ENCODE measurements around the gene SLC26A9.
"Not testable (repeated sequence)": the region's sequence is repeated elsewhere in the genome, so short reads cannot be mapped to it uniquely, and the experiment has no call there.

- not testable (repeated sequence) for TF ChIP-seq CTCF (conservative IDR thresholded peaks at IDR 0.05; ENCODE audit: low read depth, low read length); CEBPB (IDR thresholded peaks at IDR 0.05; ENCODE audit: low read depth, low read length); POLR2A (IDR thresholded peaks at IDR 0.05; ENCODE audit: low read depth, low read length); RFX5 (IDR thresholded peaks at IDR 0.05; ENCODE audit: low read depth, low read length); USF2 (IDR thresholded peaks at IDR 0.05; ENCODE audit: low read depth, low read length); MXI1 (IDR thresholded peaks at IDR 0.05; ENCODE audit: borderline replicate concordance, low read depth, low read length); BHLHE40 (IDR thresholded peaks at IDR 0.05; ENCODE audit: low read depth, low read length); RCOR1 (IDR thresholded peaks at IDR 0.05; ENCODE audit: insufficient replicate concordance, low read length); MAFK (IDR thresholded peaks at IDR 0.05; ENCODE audit: low read depth, low read length); MAZ (IDR thresholded peaks at IDR 0.05; ENCODE audit: borderline replicate concordance, low read depth, low read length); FOS (IDR thresholded peaks at IDR 0.05; ENCODE audit: low read depth, low read length); ELK1 (IDR thresholded peaks at IDR 0.05; ENCODE audit: borderline replicate concordance, low read depth, low read length); SMC3 (IDR thresholded peaks at IDR 0.05; ENCODE audit: low read depth, low read length); RAD21 (IDR thresholded peaks at IDR 0.05; ENCODE audit: low read length)
Measured at GRCh38 chr1:205894119-205894518, 49.1 kb downstream of the SLC26A9 start.
